DOHH2 (cell line): Measurements from ENCODE around the gene HERC2.

Experiments used
- H3F3A ChIP-seq: fragments of 200-600 bp; sonication (generic), shearing (Covaris generic); 2 replicates; pipeline ENCODE4 v1.6.0; 2016; ENCODE audit warnings: antibody characterized with exemption, mild to moderate bottlenecking; ENCODE audit not compliant: control insufficient read depth, insufficient read depth
- H3K27ac ChIP-seq: fragments of 200-600 bp; sonication (generic); 2 replicates; pipeline ENCODE4 v1.5.1; 2014; ENCODE audit warnings: low read depth, mild to moderate bottlenecking, low read length, moderate library complexity
- H3K27me3 ChIP-seq: fragments of 200-600 bp; sonication (generic); 2 replicates; pipeline ENCODE4 v1.6.1; 2014; ENCODE audit warnings: mild to moderate bottlenecking, low read length, mixed read lengths; ENCODE audit not compliant: control insufficient read depth
- H3K36me3 ChIP-seq: fragments of 200-600 bp; sonication (generic); 2 replicates; pipeline ENCODE4 v1.6.1; 2014; ENCODE audit warnings: mild to moderate bottlenecking, low read length, moderate library complexity, mixed read lengths; ENCODE audit not compliant: control insufficient read depth
- H3K4me1 ChIP-seq: fragments of 200-600 bp; sonication (generic); 2 replicates; pipeline ENCODE4 v1.6.1; 2014; ENCODE audit warnings: mild to moderate bottlenecking, low read length, mixed read lengths; ENCODE audit not compliant: control insufficient read depth
- H3K4me2 ChIP-seq: fragments of 200-600 bp; sonication (generic); 2 replicates; pipeline ENCODE4 v1.6.0; 2014; ENCODE audit warnings: mild to moderate bottlenecking, low read length, moderate library complexity
- H3K4me3 ChIP-seq: fragments of 200-600 bp; sonication (generic); 2 replicates; pipeline ENCODE4 v1.5.1; 2014; ENCODE audit warnings: mild to moderate bottlenecking, low read length, mixed read lengths
- H3K79me2 ChIP-seq: fragments of 200-600 bp; sonication (generic); 2 replicates; pipeline ENCODE4 v1.6.1; 2014; ENCODE audit warnings: mild to moderate bottlenecking, low read length, mixed read lengths; ENCODE audit not compliant: control insufficient read depth
- H3K9me2 ChIP-seq: fragments of 200-600 bp; sonication (generic); replicated peaks from 2 replicates; pipeline ENCODE4 v1.6.1; 2014; ENCODE audit warnings: mild to moderate bottlenecking, low read length, mixed read lengths; ENCODE audit not compliant: control insufficient read depth
- H3K9me3 ChIP-seq: fragments of 200-600 bp; sonication (generic); 2 replicates; pipeline ENCODE4 v1.6.1; 2014; ENCODE audit warnings: antibody characterized with exemption, low read length, mixed read lengths; ENCODE audit not compliant: control insufficient read depth, insufficient read depth
- H4K20me1 ChIP-seq: fragments of 200-600 bp; sonication (generic); 2 replicates; pipeline ENCODE4 v1.6.0; 2014; ENCODE audit warnings: low read depth, mild to moderate bottlenecking, antibody characterized with exemption, low read length, moderate library complexity; ENCODE audit not compliant: control insufficient read depth, insufficient read depth
- CTCF ChIP-seq: fragments of 200-600 bp; sonication (generic); IDR thresholded peaks from one replicate; pipeline ENCODE4 v1.5.1; 2014; ENCODE audit warnings: antibody characterized with exemption, mild to moderate bottlenecking, low read depth, low read length; ENCODE audit not compliant: poor library complexity, severe bottlenecking
- EZH2phosphoT487 ChIP-seq: fragments of 200-600 bp; sonication (generic); IDR thresholded peaks from 2 replicates; pipeline ENCODE4 v1.6.1; 2017; ENCODE audit warnings: borderline replicate concordance, mild to moderate bottlenecking, antibody characterized with exemption, low read length, moderate library complexity, mixed read lengths

The HERC2 gene

GRCh38 chr15:28113394-28114113 lies 208.4 kb downstream of the HERC2 start:
- H3K79me2 ChIP-seq, result no peaks in the 10 kb centered on the region
- H3K9me2 ChIP-seq, result no peaks in the 10 kb centered on the region
- H3K4me3 ChIP-seq, result no peak overlapping the region
- H3K9me3 ChIP-seq, result no peaks in the 10 kb centered on the region
- H3K27ac ChIP-seq, result no peak overlapping the region
- H4K20me1 ChIP-seq, result no peaks in the 10 kb centered on the region
- TF ChIP-seq CTCF, result no peak
- no peak for TF ChIP-seq EZH2phosphoT487
- no peak overlapping the region for H3K4me2 ChIP-seq
- no peaks in the 10 kb centered on the region for H3F3A ChIP-seq
- H3K36me3 ChIP-seq, result peaks cover 61% of the 10 kb centered on the region
- no peaks in the 10 kb centered on the region for H3K27me3 ChIP-seq
- H3K4me1 ChIP-seq, result no peaks in the 10 kb centered on the region

- Histone ChIP-seq H3K36me3 (peaks cover 58% of the 10 kb centered on the region), H3K9me2 (no peaks in the 10 kb centered on the region), H3K9me3 (no peaks in the 10 kb centered on the region), H3F3A (no peaks in the 10 kb centered on the region), H3K4me3 (no peak overlapping the region), H3K27ac (no peak overlapping the region), H3K27me3 (no peaks in the 10 kb centered on the region), H3K4me2 (no peak overlapping the region), H3K4me1 (no peaks in the 10 kb centered on the region), H3K79me2 (no peaks in the 10 kb centered on the region), H4K20me1 (no peaks in the 10 kb centered on the region)
- no peak for TF ChIP-seq CTCF
- TF ChIP-seq EZH2phosphoT487, result no peak
Observed at GRCh38 chr15:28112962-28113361, 209.0 kb downstream of the HERC2 start.

- TF ChIP-seq CTCF, result no peak
- no peak for TF ChIP-seq EZH2phosphoT487
- Histone ChIP-seq H3K27me3 (no peaks in the 10 kb centered on the region), H3K9me2 (no peaks in the 10 kb centered on the region), H3F3A (no peaks in the 10 kb centered on the region), H4K20me1 (no peaks in the 10 kb centered on the region), H3K9me3 (no peaks in the 10 kb centered on the region), H3K27ac (no peak overlapping the region), H3K4me1 (no peaks in the 10 kb centered on the region), H3K79me2 (no peaks in the 10 kb centered on the region), H3K4me2 (no peak overlapping the region), H3K36me3 (peaks cover 53% of the 10 kb centered on the region), H3K4me3 (no peak overlapping the region)
Observed at GRCh38 chr15:28112101-28112760, 209.7 kb downstream of the HERC2 start.
